Loucy (cell line): ENCODE data around the gene PPIE.

Source experiments
- H2AFZ ChIP-seq: fragments of 200-600 bp; sonication (generic); 2 replicates; pipeline ENCODE4 v1.6.0; 2016; ENCODE audit warnings: antibody characterized with exemption, mild to moderate bottlenecking, low read length, moderate library complexity
- H3F3A ChIP-seq: fragments of 200-600 bp; 2 replicates; pipeline ENCODE4 v1.6.0; 2016; ENCODE audit warnings: antibody characterized with exemption, low read depth, mild to moderate bottlenecking
- H3K27me3 ChIP-seq: fragments of 200-600 bp; sonication (generic); 2 replicates; pipeline ENCODE4 v1.6.1; 2014; ENCODE audit warnings: low read length, mild to moderate bottlenecking; ENCODE audit not compliant: insufficient read depth, poor library complexity, severe bottlenecking
- H3K36me3 ChIP-seq: fragments of 200-600 bp; sonication (generic); 2 replicates; pipeline ENCODE4 v1.6.1; 2016; ENCODE audit warnings: low read length; ENCODE audit not compliant: insufficient read depth
- H3K4me1 ChIP-seq: fragments of 200-600 bp; sonication (generic); 2 replicates; pipeline ENCODE4 v1.5.1; 2014; ENCODE audit warnings: low read length, mild to moderate bottlenecking; ENCODE audit not compliant: insufficient read depth, poor library complexity, severe bottlenecking
- H3K4me2 ChIP-seq: fragments of 200-600 bp; sonication (generic); 2 replicates; pipeline ENCODE4 v1.6.0; 2014; ENCODE audit warnings: antibody characterized with exemption, low read length, low read depth, mild to moderate bottlenecking; ENCODE audit not compliant: poor library complexity, severe bottlenecking
- H3K4me3 ChIP-seq: fragments of 200-600 bp; sonication (generic); 2 replicates; pipeline ENCODE4 v1.5.1; 2014; ENCODE audit warnings: low read length, mild to moderate bottlenecking, mixed read lengths; ENCODE audit not compliant: poor library complexity, severe bottlenecking
- H3K79me2 ChIP-seq: fragments of 200-600 bp; sonication (generic); 2 replicates; pipeline ENCODE4 v1.6.1; 2014; ENCODE audit warnings: low read length; ENCODE audit not compliant: insufficient read depth
- H3K9ac ChIP-seq: fragments of 200-600 bp; sonication (generic); 2 replicates; pipeline ENCODE4 v1.6.0; 2014; ENCODE audit warnings: mild to moderate bottlenecking, low read depth, low read length, moderate library complexity; ENCODE audit not compliant: poor library complexity, severe bottlenecking
- H3K9me2 ChIP-seq: fragments of 200-600 bp; sonication (generic); replicated peaks from 2 replicates; pipeline ENCODE4 v1.6.1; 2016; ENCODE audit warnings: low read depth, low read length, mixed read lengths
- H3K9me3 ChIP-seq: fragments of 200-600 bp; sonication (generic); 2 replicates; pipeline ENCODE4 v1.6.1; 2014; ENCODE audit warnings: mild to moderate bottlenecking, antibody characterized with exemption, low read length, low read depth; ENCODE audit not compliant: insufficient read depth
- H4K20me1 ChIP-seq: fragments of 200-600 bp; sonication (generic); 2 replicates; pipeline ENCODE4 v1.6.0; 2014; ENCODE audit warnings: antibody characterized with exemption, low read length, mild to moderate bottlenecking; ENCODE audit not compliant: insufficient read depth, poor library complexity, severe bottlenecking
- CTCF ChIP-seq: fragments of 200-600 bp; sonication (generic); conservative IDR thresholded peaks from 2 replicates; pipeline ENCODE4 v1.5.1; 2014; ENCODE audit warnings: mild to moderate bottlenecking, antibody characterized with exemption, low read length
- EZH2phosphoT487 ChIP-seq: fragments of 200-600 bp; IDR thresholded peaks from 2 replicates; pipeline ENCODE4 v1.6.1; 2018; ENCODE audit warnings: antibody characterized with exemption, mild to moderate bottlenecking, moderate library complexity, borderline replicate concordance

PPIE gene

DNA sequence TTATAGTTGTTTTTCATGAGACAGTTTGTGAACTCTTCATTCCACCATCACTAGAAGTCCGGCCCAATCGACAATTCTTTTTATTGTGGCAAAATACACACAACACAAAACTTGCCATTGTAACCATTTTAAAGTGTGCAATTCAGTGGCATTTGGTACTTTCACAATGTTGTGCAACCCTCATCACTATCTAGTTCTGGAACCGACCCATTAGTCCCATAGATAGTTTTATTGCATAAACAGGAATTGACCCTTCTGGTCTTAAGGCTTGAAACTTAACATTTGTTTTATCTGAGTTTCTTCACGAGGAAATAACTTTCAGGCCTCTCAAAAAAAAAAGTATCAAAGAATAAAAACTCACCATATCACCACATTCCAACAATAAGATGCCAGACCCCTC, 8.8 kb upstream of the PPIE start:
- no peaks in the 10 kb centered on the region for H3K79me2 ChIP-seq
- H3F3A ChIP-seq: no peaks in the 10 kb centered on the region
- H3K27me3 ChIP-seq: peaks cover 50% of the 10 kb centered on the region
- H3K36me3 ChIP-seq: no peaks in the 10 kb centered on the region
- no peaks in the 10 kb centered on the region for H3K9me2 ChIP-seq
- H3K4me2 ChIP-seq: no peak overlapping the region
- no peak overlapping the region for H2AFZ ChIP-seq
- no peaks in the 10 kb centered on the region for H3K9me3 ChIP-seq
- TF ChIP-seq CTCF (no peak), EZH2phosphoT487 (no peak)
- H3K9ac ChIP-seq: no peak overlapping the region
- no peak overlapping the region for H3K4me3 ChIP-seq
- H4K20me1 ChIP-seq: no peaks in the 10 kb centered on the region
- H3K4me1 ChIP-seq: no peaks in the 10 kb centered on the region

GRCh38 chr1:39732730-39733129, 6.0 kb upstream of the PPIE start:
- no peaks in the 10 kb centered on the region for H3K9me3 ChIP-seq
- no peak overlapping the region for H3K9ac ChIP-seq
- no peak overlapping the region for H3K4me3 ChIP-seq
- TF ChIP-seq CTCF: no peak
- no peak for TF ChIP-seq EZH2phosphoT487
- no peak overlapping the region for H2AFZ ChIP-seq
- H3K27me3 ChIP-seq: peaks cover 43% of the 10 kb centered on the region
- no peaks in the 10 kb centered on the region for H3K79me2 ChIP-seq
- H3K4me2 ChIP-seq: no peak overlapping the region
- H3K4me1 ChIP-seq: no peaks in the 10 kb centered on the region
- H3K36me3 ChIP-seq: no peaks in the 10 kb centered on the region
- no peaks in the 10 kb centered on the region for H4K20me1 ChIP-seq
- H3K9me2 ChIP-seq: no peaks in the 10 kb centered on the region
- no peaks in the 10 kb centered on the region for H3F3A ChIP-seq

GRCh38 chr1:39733161-39733560, 5.5 kb upstream of the PPIE start:
- H3K9ac ChIP-seq: no peak overlapping the region

More at GRCh38 chr1:39733161-39733560, 5.5 kb upstream of the PPIE start:
- H3K9me3 ChIP-seq: no peaks in the 10 kb centered on the region
- TF ChIP-seq CTCF (no peak), EZH2phosphoT487 (no peak)
- no peaks in the 10 kb centered on the region for H4K20me1 ChIP-seq
- no peak overlapping the region for H3K4me3 ChIP-seq
- H3K27me3 ChIP-seq: peaks cover 38% of the 10 kb centered on the region
- no peaks in the 10 kb centered on the region for H3K79me2 ChIP-seq
- H3K4me1 ChIP-seq: no peaks in the 10 kb centered on the region
- H3K36me3 ChIP-seq: no peaks in the 10 kb centered on the region
- no peaks in the 10 kb centered on the region for H3K9me2 ChIP-seq
- no peaks in the 10 kb centered on the region for H3F3A ChIP-seq
- H2AFZ ChIP-seq: no peak overlapping the region
- H3K4me2 ChIP-seq: no peak overlapping the region
